GM12872 (cell line): ENCODE measurements around the gene AUTS2.

Experiments
- CTCF ChIP-seq: IDR thresholded peaks from 3 replicates; pipeline ENCODE4 v1.5.1; 2011; ENCODE audit warnings: low read depth, mild to moderate bottlenecking, low read length, moderate library complexity; ENCODE audit not compliant: insufficient read depth

The AUTS2 gene

DNA sequence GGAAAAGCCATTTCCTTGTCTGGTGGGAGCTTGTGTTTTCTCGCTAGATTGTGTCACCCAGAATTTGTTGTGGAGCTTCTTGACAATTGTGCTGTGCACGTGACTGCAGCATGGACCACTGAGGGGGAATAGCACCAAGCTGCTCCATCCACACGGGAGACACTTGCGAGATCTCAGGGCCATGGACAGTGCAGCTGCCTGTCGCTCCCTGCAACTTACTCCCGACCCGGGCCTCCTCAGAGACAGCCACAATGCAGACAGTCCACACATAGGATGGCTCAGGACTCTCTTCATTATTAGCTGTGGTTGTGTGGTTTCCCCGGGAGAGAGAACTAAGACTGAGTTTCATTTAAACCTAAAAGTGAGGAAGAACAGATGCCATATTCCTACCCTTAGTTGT lies 860.5 kb downstream of the AUTS2 start:
- no peak for TF ChIP-seq CTCF

GRCh38 chr7:70459546-70459945 lies 861.3 kb downstream of the AUTS2 start:
- no peak for TF ChIP-seq CTCF

GRCh38 chr7:70460071-70460470 lies 861.8 kb downstream of the AUTS2 start:
- no peak for TF ChIP-seq CTCF

GRCh38 chr7:70460562-70460961 lies 862.3 kb downstream of the AUTS2 start:
- TF ChIP-seq CTCF = no peak

- TF ChIP-seq CTCF = no peak
Measured at GRCh38 chr7:70463352-70463938, 865.2 kb downstream of the AUTS2 start.

DNA sequence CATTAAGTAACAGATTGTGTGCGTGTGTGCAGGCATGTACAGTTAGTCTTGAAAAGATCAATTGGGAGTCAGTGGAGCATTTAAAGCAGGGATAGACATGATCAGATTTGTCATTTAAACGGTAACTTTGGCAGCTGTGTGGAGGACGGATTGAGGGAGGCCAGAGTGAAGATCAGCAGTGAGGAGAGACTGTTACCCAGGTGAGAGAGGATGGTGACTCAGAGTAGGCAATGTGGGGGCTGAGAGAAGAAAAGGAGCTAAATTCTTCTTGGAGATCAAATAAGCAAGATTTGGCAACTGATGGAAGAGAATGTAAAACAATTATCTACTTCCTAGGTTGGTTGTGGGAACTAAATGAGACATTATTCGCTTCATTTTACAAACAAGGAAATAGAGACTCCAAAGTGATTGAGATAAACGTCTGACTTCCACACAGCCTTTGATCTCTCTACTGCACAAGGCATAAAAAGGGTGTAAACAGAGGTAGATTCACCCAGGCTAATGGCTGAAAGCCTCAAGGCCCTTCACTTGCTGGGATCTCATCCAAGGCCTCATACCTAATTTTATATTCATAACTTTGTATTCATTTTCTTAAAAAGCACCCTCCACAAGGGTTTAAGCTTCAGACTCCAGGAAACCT lies 868.6 kb downstream of the AUTS2 start:
- TF ChIP-seq CTCF = no peak

- no peak for TF ChIP-seq CTCF
Measured at GRCh38 chr7:70470746-70471145, 872.5 kb downstream of the AUTS2 start.
